GM21390 (cell line): ENCODE results near the gene GADL1.

Source experiments
- ATAC-seq: cut with Tn5 transposase; IDR thresholded peaks from one replicate; pipeline ENCODE4 v1.9.1; 2021; ENCODE audit not compliant: unreplicated experiment

Gene GADL1, protein sequence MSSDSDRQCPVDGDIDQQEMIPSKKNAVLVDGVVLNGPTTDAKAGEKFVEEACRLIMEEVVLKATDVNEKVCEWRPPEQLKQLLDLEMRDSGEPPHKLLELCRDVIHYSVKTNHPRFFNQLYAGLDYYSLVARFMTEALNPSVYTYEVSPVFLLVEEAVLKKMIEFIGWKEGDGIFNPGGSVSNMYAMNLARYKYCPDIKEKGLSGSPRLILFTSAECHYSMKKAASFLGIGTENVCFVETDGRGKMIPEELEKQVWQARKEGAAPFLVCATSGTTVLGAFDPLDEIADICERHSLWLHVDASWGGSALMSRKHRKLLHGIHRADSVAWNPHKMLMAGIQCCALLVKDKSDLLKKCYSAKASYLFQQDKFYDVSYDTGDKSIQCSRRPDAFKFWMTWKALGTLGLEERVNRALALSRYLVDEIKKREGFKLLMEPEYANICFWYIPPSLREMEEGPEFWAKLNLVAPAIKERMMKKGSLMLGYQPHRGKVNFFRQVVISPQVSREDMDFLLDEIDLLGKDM

DNA sequence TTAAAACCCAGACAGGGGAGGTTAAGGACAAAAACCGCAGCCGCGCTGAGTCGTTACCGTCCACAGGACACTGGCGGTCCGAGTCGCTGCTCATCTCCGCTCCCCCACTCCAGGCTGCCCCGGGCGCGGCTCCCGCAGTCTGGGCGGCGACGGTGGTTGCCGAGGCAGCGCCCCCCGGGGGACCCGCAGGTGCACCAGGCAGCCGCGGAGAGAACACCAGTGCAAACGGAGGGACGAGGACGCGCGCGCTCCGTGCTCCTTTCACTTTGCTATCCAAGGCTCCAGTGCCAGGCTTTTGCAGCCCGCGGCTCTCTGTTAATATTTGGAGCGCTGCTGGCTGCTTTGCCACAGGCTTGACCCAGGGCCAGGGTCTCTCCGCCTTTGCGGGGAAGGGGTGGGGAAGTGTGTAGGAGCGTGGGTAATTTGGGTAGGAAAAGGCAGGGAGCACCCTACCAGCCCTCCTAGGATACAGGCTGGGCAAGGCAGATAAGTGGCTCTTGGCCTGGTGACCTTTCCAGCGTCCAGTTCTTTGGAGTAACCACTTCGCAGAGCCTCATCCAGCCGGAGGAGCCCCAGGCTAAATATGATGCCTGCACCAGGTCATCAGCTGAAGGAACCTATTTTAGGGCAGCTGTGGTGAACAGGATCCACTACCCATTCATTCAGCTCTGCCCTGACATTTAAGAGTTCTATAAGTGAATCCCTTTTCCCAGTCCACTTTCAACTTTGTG, at the start of gene GADL1:
Gene GADL1 (minus strand): TSS at position 141 of the 731 bp plus-strand sequence. CDS start 47 bp downstream, at position 94.
- ATAC-seq: no peak

DNA sequence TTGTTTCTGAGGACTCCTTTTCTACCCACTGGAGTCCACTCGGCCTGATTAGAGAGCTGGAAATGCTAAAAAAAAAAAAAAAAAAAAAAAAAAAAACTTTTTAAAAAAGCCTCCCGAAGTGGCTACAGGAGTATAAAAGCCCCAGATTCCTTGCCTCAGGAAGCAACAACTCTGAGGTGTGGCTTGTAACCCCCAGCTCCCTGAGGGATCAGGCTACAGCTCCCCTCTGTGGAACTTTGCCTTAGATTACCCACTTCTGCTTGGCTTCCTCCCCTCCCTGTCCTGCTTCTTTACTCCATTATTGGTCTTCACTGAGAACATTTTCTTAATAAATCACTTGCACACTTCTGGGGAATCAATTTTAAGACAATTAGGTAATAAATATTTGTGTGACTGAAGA, 49.7 kb upstream of the GADL1 start:
- no peak for ATAC-seq

DNA sequence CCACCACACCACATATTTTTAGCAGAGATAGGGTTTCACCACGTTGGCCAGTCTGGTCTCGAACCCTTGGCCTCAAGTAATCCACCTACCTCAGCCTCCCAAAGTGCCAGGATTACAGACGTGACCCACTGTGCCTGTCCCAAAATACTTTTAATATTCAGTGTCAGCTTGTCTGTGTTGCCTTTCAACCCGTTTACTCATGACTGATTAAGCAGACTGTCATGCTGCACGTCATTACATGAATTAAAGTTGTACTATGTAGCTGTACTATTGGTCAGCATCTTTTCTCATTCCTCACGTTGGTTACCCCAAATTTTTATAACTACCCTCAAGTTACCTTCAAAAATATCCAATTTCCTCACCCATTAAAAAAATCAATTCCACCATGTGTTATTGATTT, 48.7 kb upstream of the GADL1 start:
- no peak for ATAC-seq

DNA sequence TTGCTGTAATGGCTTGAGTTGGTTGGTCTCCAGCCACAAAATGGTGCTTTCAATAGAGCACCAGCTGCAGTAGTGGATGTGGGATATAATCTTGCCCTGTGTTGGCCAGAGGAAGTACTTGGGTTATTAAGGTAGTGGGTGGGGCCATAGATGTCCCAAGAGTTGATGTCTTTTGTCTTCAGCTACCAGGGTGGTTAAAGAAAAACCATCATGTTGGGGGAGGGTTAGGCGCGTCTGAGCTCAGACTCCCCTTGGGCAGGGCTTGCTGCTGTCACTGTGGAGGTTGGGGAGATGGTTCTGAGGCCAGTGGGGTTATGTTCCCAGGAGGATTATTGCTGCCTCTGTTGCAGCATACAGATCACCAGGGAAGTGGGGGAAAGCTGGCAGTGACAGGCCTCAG, 46.9 kb upstream of the GADL1 start:
- ATAC-seq: no peak

DNA sequence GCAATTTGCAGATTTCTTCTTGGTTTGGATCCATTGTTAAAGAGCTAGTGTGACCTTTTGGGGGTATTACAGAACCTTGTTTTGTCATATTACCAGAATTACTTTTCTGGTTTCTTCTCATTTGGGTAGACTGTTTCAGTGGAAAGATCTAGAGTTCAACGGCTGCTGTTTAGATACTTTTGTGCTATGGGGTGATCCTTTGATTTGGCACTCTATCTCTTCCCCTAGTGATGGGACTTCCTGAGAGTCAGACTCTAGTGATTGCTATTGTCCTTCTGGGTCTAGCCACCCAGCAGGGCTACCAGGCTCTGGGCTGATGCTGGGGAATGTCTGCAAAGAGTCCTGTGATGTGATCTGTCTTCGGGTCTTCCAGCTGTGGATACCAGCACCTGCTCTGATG, 46.3 kb upstream of the GADL1 start:
- no peak for ATAC-seq

DNA sequence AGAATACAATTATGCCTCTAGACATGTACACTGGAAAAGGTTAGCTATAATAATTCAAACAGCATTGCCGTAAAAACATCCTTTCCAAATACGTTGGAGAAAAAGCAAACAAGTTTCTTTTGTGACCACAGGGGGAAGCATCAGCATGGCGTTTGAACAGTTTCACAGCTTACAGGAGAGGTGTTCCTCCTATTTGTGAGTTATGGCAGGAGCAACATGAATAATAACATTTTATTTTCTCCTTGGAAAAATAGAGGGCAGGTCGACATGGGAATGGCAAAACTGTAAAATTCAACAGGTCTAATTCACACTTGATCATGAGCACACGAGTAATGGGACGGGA, 39.7 kb upstream of the GADL1 start:
- no peak for ATAC-seq

DNA sequence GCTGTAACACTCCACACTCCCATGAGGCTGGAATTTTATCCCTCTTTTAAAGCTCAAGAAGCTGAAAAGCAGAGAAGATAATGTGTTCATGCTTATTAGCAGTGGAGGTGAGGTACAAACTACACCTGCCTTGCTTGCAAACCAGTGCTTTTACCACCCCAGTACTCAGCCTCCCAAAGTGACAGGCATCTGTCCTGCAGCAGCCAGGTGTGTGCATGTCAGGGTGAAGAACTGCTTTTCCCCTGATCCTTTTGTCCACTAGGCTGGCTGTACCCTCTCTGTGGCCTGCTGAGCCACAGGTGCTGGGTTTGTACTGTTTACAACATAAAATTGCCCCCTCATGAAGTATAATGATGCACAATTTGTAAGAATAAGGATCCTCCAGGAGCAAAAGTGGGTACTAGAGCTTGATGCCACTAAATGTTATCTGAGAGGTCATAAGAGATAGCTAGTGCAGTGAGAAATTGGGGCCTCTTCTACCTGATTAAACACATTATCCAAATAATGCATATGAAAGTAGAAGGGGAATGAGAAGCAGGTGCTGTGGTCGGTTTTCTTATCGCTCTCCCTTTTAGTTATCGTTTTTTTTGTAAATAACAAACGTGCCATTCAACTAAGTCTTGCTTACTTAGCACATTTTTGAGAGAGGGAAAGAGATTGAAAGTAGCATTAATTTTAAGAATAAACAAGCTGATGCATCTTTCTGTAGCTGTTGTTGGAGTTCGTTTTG, 39.2 kb upstream of the GADL1 start:
- ATAC-seq: no peak

DNA sequence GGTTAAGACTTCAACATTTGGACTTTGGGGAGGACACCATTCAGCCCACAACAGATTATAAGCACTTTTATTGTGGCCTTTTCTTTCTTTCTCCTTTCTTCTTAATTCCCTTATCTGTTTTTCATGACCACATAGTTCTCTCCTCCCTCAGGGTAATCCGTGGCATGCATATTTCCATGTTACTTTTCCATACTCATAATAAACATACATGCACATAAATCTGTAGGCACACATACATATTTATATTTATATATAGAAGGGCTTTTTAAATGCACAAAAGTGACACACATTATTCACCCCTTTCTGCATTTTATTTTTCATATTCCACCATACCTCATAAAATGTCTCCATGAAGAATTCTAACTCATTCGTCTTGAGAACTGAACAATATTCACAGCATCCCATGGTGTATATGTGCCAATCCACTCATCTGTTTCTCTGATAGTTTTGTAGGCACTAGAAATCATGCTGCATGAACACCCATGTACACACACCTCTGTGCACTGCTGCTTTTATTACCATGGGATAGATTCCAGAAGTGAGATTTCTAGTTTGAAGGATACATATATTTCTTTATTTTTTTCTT, 38.1 kb upstream of the GADL1 start:
- ATAC-seq: no peak

DNA sequence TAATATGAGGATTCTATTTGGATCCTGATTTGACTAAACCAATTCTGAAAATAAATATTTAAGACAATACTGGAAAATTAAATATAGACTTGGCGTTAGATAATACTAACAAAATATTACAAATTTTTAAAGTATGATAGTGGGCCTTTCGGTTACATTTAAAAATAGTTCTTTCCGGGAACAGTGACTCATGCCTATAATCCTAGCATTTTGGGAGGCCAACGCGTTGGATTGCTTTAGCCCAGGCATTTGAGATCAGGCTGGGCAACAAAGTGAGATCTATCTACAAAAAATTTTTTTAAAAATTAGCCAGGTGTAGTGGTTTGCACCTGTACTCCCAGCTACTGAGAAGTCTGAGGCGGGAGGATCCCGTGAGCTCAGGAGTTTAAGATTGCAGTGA, 30.3 kb upstream of the GADL1 start:
- ATAC-seq: no peak

DNA sequence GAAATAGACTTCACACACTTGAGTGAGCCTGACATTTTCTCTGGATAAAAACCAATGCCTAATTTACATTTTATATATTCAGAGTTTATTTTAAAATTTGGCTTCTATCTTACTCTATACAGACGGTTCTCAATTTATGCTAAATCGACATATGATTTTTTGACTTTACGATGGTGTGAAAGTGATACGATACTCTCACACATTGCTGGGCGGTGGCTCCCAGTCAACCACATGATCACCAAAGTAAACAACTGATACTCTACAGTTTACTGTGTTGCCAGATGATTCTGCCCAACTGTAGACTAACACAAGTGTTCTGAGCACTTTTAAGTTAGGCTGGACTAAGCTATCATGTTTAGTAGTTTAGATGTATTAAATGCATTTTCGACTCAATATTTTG, 25.1 kb upstream of the GADL1 start:
- ATAC-seq: no peak

DNA sequence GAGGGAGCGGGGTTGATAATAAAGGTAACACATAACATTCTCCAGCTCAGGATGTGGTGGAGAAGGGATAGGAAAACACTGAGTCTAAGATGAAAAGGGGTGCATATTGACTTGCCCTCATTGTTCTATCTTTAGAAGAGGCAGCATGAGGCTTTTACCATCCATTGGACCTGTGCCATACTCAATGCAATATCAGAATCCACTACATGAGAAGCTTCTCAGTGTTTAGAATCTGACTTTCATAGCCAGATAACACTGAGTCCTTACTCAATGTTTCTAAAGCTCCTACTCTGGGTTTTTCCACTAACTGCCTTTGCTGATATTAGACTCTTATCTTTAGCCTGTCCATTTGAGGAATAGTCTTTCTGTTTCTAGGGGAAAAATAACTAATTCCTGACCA, 24.3 kb upstream of the GADL1 start:
- no peak for ATAC-seq

DNA sequence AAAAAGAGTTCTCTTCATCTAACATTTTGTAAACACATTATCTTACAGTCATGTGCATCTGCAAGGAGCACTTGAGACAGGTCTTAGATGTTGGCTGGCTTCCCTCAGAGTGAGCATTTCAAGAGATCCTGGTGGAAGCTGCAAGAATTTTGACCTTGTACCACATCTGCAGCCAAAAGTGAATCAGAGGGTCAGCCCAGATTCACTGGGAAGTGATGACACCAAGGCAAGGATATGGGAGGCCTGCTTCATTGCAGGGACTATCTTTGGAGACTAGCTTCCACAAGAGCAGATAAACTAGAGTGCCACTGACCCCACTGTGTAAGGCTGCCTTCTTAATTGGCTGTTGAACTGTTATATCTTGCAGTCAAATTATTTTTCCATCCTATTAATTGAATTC, 21.3 kb upstream of the GADL1 start:
- ATAC-seq: no peak

DNA sequence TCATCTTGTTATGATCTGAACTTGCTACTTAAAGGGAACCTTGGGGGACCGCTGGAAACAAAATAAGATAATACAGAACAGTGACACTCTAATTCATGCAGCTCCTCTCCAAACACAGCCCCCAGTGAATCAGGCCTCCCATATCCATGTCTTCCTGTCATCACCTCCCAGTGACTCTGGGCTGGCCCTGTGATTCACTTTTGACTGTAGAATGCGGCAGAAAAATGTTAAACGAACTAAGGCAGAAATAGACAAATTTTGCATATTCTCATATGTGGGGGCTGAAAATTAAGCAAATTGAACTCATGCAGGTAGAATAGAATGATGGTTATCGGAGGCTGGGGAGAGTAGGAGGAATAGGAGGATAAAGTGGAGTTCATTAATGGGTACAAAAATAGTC, 20.2 kb upstream of the GADL1 start:
- ATAC-seq: no peak

DNA sequence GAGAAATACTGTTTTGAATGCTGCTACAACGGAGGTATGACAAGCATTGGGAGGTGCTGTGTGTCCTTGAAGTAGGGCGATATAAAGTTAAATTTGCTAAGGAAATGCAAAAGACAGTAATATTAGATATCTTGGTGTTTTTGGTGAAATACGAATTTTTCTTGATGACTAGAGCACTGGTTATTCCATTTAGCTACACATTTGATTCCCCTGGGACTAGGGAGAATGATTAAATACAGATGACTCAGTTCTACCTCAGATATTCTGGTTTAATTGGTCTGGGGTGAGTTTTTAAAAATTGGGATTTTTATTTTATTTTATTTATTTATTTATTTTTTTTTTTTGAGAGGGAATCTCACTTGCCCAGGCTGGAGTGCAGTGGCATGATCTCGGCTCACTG, 18.7 kb upstream of the GADL1 start:
- ATAC-seq: no peak

DNA sequence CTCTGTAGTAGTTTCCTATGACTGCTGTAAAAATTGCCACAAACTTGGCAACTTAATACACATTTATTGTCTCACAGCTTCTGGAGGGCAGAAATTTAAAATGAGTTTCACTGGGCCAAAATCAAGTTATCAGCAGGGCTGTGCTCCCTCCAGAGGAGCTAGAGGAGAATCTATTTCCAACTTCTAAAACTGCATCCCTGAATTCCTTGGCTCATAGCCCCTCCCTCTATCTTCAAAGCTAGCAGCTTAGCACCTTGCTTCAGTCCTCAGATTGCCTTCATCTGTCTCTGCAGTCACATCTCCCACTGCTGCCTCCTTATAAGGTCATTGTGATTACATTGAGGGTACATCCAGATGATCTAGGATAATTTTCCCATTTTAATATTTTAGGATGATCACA, 17.8 kb upstream of the GADL1 start:
- ATAC-seq: no peak

DNA sequence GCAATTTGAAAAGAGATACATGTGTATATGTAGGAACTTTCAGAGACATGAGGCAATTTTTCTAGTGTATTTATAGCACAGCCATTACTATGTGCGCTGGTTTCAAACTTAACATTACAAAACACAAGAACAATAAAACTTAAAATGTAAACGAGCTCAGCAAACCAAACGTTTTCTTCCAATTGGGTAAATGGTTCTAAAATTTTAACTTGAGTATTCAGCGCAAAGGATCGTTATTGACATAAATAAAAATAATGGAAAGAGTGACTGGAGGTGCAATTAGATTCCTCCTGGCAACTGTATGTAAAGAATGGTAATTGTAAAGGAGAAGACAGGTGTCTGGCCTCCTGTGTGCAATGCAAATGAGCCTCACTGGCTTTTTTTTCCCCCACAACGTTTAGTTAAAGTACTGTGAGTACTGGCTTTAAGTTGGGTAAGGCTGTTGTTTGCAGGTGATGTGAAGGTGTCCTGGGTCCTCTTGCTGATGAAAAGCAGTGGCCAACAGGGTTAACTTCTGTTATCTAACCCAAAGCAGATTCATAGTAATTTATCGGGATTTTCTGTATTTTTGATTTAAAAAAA, 14.1 kb upstream of the GADL1 start:
- no peak for ATAC-seq

DNA sequence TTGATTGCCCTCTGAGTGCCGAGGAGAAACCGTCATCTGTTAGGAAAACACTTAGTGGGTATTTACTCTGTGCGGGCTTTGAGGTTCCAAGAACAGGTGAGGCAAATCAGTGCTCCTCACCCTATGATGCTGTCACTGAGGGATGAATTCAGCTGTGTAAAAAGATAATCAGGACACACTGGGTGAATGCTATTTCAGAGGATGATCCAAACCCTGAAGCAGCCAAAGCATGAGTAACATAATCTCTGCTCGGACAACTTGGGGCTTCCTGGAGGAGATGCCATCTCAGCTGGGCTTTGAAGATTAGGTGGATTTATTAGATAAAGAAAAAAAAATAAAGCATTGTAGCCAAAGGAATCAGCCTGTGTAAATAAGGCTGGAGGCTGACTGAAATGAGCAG, 10.5 kb upstream of the GADL1 start:
- ATAC-seq: no peak

DNA sequence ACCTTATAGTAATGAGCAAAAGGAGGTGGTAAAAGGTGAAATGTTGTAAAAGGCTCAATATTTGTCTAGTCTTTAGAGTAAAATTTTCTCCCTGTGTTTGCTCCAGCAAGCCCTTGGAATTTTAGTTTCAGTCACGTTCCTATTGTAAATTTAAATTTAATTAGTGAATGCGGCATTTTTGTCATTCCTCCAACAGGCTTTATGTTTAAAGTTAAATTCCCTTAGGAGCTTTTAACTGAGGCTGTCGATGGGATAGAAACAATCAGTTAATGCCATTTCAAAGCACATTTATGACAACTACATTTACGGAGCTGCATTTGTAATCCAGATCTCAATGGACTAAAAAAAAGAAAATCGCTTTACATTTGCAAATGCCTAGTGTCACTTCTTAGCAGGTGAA, 868 bp upstream of the GADL1 start:
- no peak for ATAC-seq

DNA sequence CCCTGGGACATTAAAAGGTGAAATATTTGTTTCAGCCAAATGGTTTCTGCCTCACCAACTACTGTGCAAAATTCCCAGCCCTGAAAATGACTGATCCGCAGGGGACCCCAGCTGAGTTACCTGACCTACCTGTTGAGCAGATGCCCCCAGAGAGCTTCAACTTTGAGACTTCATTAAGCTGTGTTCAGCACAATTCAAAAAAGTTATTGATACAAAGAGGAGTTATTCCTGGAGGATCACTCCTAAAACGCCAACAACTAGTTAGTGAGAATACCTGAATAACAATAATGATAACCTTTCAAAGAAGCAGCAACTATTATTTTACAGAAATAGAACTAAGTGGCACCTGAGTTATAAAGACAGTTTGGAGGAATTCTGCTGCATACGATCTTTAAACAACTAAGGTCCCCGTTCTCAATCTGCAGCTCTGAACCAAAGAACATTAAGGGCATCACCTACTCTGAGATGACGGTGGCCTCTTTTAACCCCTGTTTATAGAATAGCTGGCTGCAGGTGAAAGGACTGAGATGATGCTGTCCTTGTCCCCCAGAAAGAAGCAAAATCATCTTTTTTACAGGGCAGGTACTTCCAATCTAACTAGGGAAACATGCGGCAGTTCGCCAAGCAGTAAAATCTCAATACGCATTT, 659 bp downstream of the GADL1 start:
- ATAC-seq: no peak

DNA sequence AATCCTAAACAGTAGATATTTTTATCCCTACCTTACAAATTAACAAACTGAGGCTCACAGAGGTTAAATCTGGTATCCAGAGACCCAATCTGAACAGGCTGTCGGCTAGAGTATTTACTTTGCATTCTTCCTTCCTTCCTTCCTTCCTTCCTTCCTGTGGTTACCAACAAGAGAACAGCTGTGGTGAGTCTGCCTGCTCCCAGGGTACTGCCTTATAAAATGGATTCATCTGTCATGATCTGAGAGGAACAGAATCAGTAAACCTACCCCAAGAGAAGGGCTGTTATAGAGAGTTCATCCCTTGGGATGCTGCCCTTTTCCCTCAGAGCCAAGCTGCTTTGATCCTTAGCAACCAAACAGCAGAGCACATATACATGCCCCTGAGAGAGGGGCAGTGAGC, 3.6 kb downstream of the GADL1 start:
- ATAC-seq: no peak

DNA sequence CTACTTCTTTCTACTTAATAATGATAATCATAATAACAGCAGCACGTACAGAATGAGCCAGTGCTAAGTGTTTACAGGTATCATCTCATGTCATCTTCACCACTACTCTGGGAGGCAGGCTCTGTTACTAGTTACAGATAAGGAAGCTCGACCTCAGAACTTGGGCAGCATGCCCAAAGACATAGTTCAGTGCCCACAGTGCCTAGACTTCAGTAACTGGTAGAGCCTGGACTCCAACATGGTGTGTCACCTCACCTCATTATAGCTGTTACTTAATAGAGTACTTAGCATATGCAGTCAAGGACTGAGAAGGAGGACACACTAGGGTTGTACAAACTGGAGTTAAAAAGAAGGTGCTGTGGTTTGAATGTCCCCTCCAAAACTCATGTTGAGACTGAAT, 7.6 kb downstream of the GADL1 start:
- ATAC-seq: no peak
